Measurements from ENCODE around the gene HAX1. TPM values are rescaled to one million over a fixed set of nuclear protein-coding genes. Genes with fewer than 3 reads are reported as not detected.
"Not testable (repeated sequence)": the region's sequence is repeated elsewhere in the genome, so short reads cannot be mapped to it uniquely, and the experiment has no call there.

HAX1 gene
- total and polyA plus RNA-seq, 2 experiments from 2014 or later: 169 to 172 TPM

DNA sequence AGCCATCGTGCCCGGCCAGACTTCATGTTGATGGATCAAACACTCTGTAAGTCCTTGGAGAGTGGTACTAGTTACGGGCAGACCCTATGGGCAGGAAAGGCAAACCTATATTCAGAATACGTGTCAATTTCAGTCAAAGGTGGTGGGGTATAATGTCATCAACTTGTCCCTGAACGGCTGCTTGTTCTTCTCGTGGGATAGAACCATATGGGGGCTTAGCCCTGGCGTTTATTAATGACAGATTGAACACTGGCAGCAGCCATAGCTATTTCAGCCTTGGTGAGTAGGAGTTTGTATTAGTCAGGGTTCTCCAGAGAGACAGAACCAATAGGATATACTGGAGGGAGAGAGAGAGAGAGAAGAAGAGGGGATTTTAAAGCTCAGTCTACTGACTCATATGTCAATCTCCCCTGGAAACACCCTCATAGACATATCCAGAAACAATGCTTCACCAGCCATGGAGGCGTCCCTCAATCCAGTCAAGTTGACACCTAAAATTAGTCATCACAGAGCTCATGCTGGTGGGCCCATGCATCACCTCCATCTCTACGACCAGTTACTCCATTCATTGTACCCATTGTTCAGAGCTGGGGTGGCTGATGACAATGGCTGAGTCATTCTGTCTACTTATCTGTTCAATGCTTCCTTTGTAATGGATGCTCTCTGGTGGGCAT lies 32.4 kb downstream of the HAX1 start:
- no peak overlapping the region for H3K4me3 ChIP-seq
- WGBS, 2 experiments (ENCODE audit: low coverage in 1 of 2, low lambda C conversion rate in 2 of 2, missing lambda C conversion rate in 2 of 2): 35% methylated on average over 9 of the region's 9 CpGs
- no peaks in the 10 kb centered on the region for H3K9me2 ChIP-seq (ENCODE audit: insufficient read depth)
- H3K9ac ChIP-seq: no peak overlapping the region
- H3K36me3 ChIP-seq (ENCODE audit: low read depth): no peaks in the 10 kb centered on the region
- H2AFZ ChIP-seq: no peak overlapping the region
- peak; percentile 74 for DNase-seq
- TF ChIP-seq EZH2 (IDR thresholded peaks at IDR 0.05; ENCODE audit: insufficient read depth, poor library complexity, severe bottlenecking) (no peak), EZH2phosphoT487 (IDR thresholded peaks at IDR 0.05; ENCODE audit: insufficient read depth, low read depth) (no peak)
- H3F3A ChIP-seq (ENCODE audit: insufficient read depth): peaks cover 28% of the 10 kb centered on the region
- no peak overlapping the region for H3K27ac ChIP-seq
- in situ Hi-C loops (cut with MboI): no loop called here
- peaks cover 30% of the 10 kb centered on the region for H3K4me1 ChIP-seq (ENCODE audit: insufficient read depth)
- no peaks in the 10 kb centered on the region for H3K79me2 ChIP-seq (ENCODE audit: insufficient read depth)
- H3K27me3 ChIP-seq (replicated peaks; ENCODE audit: insufficient read depth): no peaks in the 10 kb centered on the region
- no peaks in the 10 kb centered on the region for H3K9me3 ChIP-seq (ENCODE audit: low read depth)
- no peaks in the 10 kb centered on the region for H4K20me1 ChIP-seq (ENCODE audit: insufficient read depth)
- peak overlapping the region; percentile 20 for H3K4me2 ChIP-seq (ENCODE audit: unreplicated experiment)

DNA sequence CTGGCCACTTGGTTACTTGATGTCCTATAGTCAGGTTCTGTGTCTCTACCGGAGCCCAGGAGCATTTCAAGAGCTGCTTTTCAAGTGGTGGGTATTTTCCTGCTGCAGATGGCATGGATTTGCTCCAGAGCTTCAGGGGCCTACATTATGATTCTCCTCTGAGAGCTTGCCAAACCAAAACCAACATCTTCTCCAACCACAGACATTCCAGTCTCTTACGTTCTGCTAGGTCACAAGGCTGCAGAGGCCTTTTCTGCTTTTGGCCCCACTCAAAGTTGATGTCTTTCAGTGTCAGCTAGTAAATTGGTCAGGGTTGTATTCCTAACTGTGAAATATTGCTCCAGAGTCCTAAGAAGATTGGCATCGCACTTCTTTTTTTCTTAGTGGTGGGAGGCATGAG lies 33.7 kb downstream of the HAX1 start:
- H3K79me2 ChIP-seq (ENCODE audit: insufficient read depth): no peaks in the 10 kb centered on the region
- H3K27me3 ChIP-seq (replicated peaks; ENCODE audit: insufficient read depth): no peaks in the 10 kb centered on the region
- H3K4me3 ChIP-seq: no peak overlapping the region
- no peak overlapping the region for H3K9ac ChIP-seq
- peak; percentile 82 for DNase-seq
- H3K4me2 ChIP-seq (ENCODE audit: unreplicated experiment): peak overlapping the region; percentile 26
- in situ Hi-C loops (cut with MboI): no loop called here
- H3K27ac ChIP-seq: peak overlapping the region; percentile 35; the same call in 1 of the 2 replicates
- H2AFZ ChIP-seq: no peak overlapping the region
- 61 to 70% methylated on average over 3 of the region's 3 CpGs for WGBS, 2 experiments (ENCODE audit: low coverage in 1 of 2, low lambda C conversion rate in 2 of 2, missing lambda C conversion rate in 2 of 2)
- no peaks in the 10 kb centered on the region for H3K9me2 ChIP-seq (ENCODE audit: insufficient read depth)
- no peaks in the 10 kb centered on the region for H3K36me3 ChIP-seq (ENCODE audit: low read depth)
- peaks cover 30% of the 10 kb centered on the region for H3K4me1 ChIP-seq (ENCODE audit: insufficient read depth)
- no peak for TF ChIP-seq EZH2 (IDR thresholded peaks at IDR 0.05; ENCODE audit: insufficient read depth, poor library complexity, severe bottlenecking)
- no peaks in the 10 kb centered on the region for H4K20me1 ChIP-seq (ENCODE audit: insufficient read depth)
- no peaks in the 10 kb centered on the region for H3K9me3 ChIP-seq (ENCODE audit: low read depth)
- H3F3A ChIP-seq (ENCODE audit: insufficient read depth): peaks cover 28% of the 10 kb centered on the region

DNA sequence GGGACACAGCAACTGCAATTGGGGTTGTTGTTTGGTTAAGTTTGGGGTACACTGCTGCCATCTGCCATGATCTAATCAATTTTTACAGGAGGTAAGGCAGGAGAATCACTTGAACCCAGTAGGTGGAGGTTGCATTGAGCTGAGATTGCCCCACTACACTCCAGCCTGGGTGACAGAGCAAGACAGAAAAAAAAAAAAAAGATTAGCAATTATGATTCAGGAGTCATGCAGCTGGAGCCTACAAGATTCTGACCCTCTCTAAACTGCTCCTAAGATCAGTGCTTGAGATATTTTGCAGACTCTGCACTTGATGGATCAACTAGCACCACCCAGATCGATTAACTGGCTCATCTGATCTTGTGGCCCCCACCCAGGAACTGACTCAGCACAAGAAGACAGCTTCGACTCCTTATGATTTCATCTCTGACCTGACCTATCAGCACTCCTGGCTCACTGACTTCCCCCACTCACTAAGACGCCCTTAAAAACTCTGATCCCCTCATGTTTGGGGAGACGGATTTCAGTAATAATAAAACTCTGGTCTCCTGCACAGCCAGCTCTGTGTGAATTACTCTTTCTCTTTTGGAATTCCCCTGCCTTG lies 35.3 kb downstream of the HAX1 start:
- H3K4me1 ChIP-seq (ENCODE audit: insufficient read depth): peaks cover 30% of the 10 kb centered on the region
- peak; percentile 51 for DNase-seq
- H3K9me2 ChIP-seq (ENCODE audit: insufficient read depth); H3K4me2 ChIP-seq (ENCODE audit: unreplicated experiment); H3K9ac ChIP-seq; H2AFZ ChIP-seq; H3K9me3 ChIP-seq (ENCODE audit: low read depth); H3K4me3 ChIP-seq; in situ Hi-C loops (cut with MboI); H3K79me2 ChIP-seq (ENCODE audit: insufficient read depth); H3K27me3 ChIP-seq (replicated peaks; ENCODE audit: insufficient read depth); H4K20me1 ChIP-seq (ENCODE audit: insufficient read depth); H3K27ac ChIP-seq; H3K36me3 ChIP-seq (ENCODE audit: low read depth): not testable (repeated sequence)
- H3F3A ChIP-seq (ENCODE audit: insufficient read depth): peaks cover 28% of the 10 kb centered on the region
- 24 to 27% methylated on average over 4 of the region's 4 CpGs for WGBS, 2 experiments (ENCODE audit: low coverage in 1 of 2, low lambda C conversion rate in 2 of 2, missing lambda C conversion rate in 2 of 2)

DNA sequence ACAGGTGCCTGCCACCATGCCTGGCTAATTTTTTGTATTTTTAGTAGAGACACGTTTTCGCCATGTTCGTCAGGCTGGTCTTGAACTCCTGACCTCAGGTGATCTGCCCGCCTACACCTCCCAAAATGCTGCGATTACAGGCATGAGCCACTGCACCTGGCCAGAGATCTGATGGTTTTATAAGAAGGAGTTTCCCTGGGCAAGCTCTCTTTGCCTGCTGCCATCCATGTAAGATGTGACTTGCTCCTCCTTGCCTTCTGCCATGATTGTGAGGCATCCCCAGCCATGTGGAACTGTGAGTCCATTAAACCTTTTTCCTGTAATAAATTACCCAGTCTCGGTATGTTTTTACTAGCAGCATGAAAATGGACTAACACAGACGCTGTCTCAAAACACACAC lies 36.7 kb downstream of the HAX1 start:
- H3K27ac ChIP-seq; H2AFZ ChIP-seq; H3K4me2 ChIP-seq (ENCODE audit: unreplicated experiment); H3K79me2 ChIP-seq (ENCODE audit: insufficient read depth); DNase-seq; H3K9me3 ChIP-seq (ENCODE audit: low read depth); H4K20me1 ChIP-seq (ENCODE audit: insufficient read depth); H3K36me3 ChIP-seq (ENCODE audit: low read depth); in situ Hi-C loops (cut with MboI); H3K9ac ChIP-seq; H3K27me3 ChIP-seq (replicated peaks; ENCODE audit: insufficient read depth); H3K9me2 ChIP-seq (ENCODE audit: insufficient read depth); H3K4me3 ChIP-seq: not testable (repeated sequence)
- WGBS, 2 experiments (ENCODE audit: low coverage in 1 of 2, low lambda C conversion rate in 2 of 2, missing lambda C conversion rate in 2 of 2): 50 to 52% methylated on average over 7 of the region's 7 CpGs
- peaks cover 30% of the 10 kb centered on the region for H3K4me1 ChIP-seq (ENCODE audit: insufficient read depth)
- peaks cover 28% of the 10 kb centered on the region for H3F3A ChIP-seq (ENCODE audit: insufficient read depth)

DNA sequence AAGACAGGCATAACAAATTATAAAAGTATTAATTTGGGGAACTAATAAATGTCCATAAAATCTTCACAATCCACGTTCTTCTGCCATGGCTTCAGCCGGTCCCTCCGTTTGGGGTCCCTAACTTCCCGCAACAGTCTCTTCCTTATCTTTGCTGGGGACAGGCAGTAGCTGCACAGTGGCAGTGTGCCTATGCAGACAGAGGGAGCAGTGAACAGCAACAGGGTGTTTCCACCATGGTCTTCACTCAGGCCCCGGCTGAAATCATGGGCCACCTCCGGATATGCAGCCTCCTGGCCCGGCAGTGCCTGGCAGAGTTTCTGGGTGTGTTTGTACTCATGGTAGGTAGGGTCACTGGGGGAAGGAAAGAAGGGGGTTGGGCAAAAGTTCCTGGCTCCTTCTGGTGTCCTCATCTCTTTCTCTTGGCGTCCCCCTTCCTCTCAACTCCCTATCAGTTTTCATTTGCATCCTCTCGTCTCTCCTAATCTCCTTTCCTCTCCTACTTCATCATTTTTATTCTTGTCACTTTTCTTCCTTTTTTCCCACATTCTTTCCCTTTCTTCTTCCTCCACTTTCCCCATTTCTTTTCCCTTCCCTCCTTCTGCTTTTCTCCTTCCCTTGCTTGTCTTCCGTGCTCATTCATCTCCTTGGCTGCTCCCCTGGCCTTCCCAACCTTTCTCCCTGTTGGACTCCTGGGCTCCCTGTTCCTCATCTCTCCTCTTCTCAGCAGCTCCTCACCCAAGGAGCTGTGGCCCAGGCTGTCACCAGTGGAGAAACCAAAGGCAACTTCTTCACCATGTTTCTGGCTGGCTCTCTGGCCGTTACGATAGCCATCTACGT lies 40.0 kb downstream of the HAX1 start:
- H3K27me3 ChIP-seq (replicated peaks; ENCODE audit: insufficient read depth); in situ Hi-C loops (cut with MboI); H3K4me1 ChIP-seq (ENCODE audit: insufficient read depth); DNase-seq; H2AFZ ChIP-seq; H3K79me2 ChIP-seq (ENCODE audit: insufficient read depth); H3K9me2 ChIP-seq (ENCODE audit: insufficient read depth); H3K9ac ChIP-seq; H3K27ac ChIP-seq; H3F3A ChIP-seq (ENCODE audit: insufficient read depth); H3K4me2 ChIP-seq (ENCODE audit: unreplicated experiment); H4K20me1 ChIP-seq (ENCODE audit: insufficient read depth); H3K4me3 ChIP-seq; H3K36me3 ChIP-seq (ENCODE audit: low read depth); H3K9me3 ChIP-seq (ENCODE audit: low read depth): not testable (repeated sequence)
- WGBS, 2 experiments (ENCODE audit: low coverage in 1 of 2, low lambda C conversion rate in 2 of 2, missing lambda C conversion rate in 2 of 2): 61 to 65% methylated on average over 11 to 13 of the region's 13 CpGs
